SK-N-SH treated with all-trans-retinoic acid at 6 μM for 48 hours (cell line): ENCODE measurements around the gene FAM117B.

Source experiments
- ISL1 ChIP-seq: fragments of 250-450 bp; sonication (Bioruptor Pico); IDR thresholded peaks from 2 replicates; pipeline ENCODE4 v2.1.2; 2022; ENCODE audit warnings: mild to moderate bottlenecking, moderate library complexity
- TCF4 ChIP-seq: fragments of 250-450 bp; sonication (Bioruptor Pico); IDR thresholded peaks from 2 replicates; pipeline ENCODE4 v1.8.0; 2021; ENCODE audit warnings: mild to moderate bottlenecking, moderate library complexity, borderline replicate concordance
- TOX ChIP-seq: fragments of 250-450 bp; sonication (Bioruptor Pico); IDR thresholded peaks from 2 replicates; pipeline ENCODE4 v1.8.0; 2021; ENCODE audit warnings: mild to moderate bottlenecking, moderate library complexity, borderline replicate concordance
- ZNF8 ChIP-seq: fragments of 450-650 bp; formaldehyde crosslinking; IDR thresholded peaks from 2 replicates; pipeline ENCODE4 v1.5.0; 2020; ENCODE audit warnings: mild to moderate bottlenecking, moderate library complexity
- TF ChIP-seq, protein P1 (sequence below): fragments of 250-450 bp; sonication (Bioruptor Pico); IDR thresholded peaks from 2 replicates; pipeline ENCODE4 v1.5.0; 2020; ENCODE audit warnings: mild to moderate bottlenecking, moderate library complexity
- TF ChIP-seq, protein P2 (sequence below): fragments of 250-450 bp; sonication (Bioruptor Pico); IDR thresholded peaks from 2 replicates; pipeline ENCODE4 v1.5.1; 2021; ENCODE audit warnings: mild to moderate bottlenecking, moderate library complexity

DNA sequence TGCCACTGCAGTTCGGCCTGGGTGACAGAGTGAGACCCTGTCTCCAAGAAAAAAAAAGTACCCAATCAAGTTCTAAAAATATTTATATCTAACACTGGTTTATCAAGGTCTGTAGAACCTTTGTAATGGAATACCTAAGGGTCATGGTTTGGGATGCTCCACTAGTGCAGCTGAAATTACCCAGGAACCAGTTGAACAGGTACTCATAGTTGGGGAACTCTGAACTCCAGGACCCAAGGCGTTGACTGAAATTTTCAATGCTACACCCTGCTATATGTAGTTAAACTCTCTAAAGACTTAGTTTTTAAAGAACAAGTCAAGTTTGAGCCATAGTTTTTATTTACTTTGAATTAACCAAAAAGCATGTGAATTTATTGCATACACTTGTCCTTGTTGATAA, 55.1 kb downstream of the FAM117B start:
- TF ChIP-seq, protein P1, sequence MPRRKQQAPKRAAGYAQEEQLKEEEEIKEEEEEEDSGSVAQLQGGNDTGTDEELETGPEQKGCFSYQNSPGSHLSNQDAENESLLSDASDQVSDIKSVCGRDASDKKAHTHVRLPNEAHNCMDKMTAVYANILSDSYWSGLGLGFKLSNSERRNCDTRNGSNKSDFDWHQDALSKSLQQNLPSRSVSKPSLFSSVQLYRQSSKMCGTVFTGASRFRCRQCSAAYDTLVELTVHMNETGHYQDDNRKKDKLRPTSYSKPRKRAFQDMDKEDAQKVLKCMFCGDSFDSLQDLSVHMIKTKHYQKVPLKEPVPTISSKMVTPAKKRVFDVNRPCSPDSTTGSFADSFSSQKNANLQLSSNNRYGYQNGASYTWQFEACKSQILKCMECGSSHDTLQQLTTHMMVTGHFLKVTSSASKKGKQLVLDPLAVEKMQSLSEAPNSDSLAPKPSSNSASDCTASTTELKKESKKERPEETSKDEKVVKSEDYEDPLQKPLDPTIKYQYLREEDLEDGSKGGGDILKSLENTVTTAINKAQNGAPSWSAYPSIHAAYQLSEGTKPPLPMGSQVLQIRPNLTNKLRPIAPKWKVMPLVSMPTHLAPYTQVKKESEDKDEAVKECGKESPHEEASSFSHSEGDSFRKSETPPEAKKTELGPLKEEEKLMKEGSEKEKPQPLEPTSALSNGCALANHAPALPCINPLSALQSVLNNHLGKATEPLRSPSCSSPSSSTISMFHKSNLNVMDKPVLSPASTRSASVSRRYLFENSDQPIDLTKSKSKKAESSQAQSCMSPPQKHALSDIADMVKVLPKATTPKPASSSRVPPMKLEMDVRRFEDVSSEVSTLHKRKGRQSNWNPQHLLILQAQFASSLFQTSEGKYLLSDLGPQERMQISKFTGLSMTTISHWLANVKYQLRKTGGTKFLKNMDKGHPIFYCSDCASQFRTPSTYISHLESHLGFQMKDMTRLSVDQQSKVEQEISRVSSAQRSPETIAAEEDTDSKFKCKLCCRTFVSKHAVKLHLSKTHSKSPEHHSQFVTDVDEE (CRISPR knock-in tag): no peak
- TF ChIP-seq TOX (CRISPR knock-in tag) (no peak), ZNF8 (CRISPR knock-in tag) (no peak), ISL1 (CRISPR knock-in tag) (no peak), TCF4 (no peak)
- TF ChIP-seq, protein P2, sequence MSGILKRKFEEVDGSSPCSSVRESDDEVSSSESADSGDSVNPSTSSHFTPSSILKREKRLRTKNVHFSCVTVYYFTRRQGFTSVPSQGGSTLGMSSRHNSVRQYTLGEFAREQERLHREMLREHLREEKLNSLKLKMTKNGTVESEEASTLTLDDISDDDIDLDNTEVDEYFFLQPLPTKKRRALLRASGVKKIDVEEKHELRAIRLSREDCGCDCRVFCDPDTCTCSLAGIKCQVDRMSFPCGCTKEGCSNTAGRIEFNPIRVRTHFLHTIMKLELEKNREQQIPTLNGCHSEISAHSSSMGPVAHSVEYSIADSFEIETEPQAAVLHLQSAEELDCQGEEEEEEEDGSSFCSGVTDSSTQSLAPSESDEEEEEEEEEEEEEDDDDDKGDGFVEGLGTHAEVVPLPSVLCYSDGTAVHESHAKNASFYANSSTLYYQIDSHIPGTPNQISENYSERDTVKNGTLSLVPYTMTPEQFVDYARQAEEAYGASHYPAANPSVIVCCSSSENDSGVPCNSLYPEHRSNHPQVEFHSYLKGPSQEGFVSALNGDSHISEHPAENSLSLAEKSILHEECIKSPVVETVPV (CRISPR knock-in tag): no peak
